HepG2 (cell line): ENCODE measurements around the gene HOXA7. TPM values are rescaled to one million over a fixed set of nuclear protein-coding genes. Genes with fewer than 3 reads are reported as not detected.

Experiments used
- ATAC-seq: fragments of 200-7000 bp; cut with Tn5 transposase; 3 replicates; pipeline ENCODE4 v1.9.1; 2020; ENCODE audit warnings: mild to moderate bottlenecking, moderate library complexity
- BruUV-seq: library from RNA; stranded (reverse); fragments of 400-500 nt; replicated peaks from 2 replicates; lab custom pipeline; 2021; lab: Mats Ljungman, UMichigan
- CTCF ChIA-PET: fragments of 300-600 bp; formaldehyde crosslinking; extraction: SDS; loops from one replicate; lab custom pipeline; 2021; ENCODE audit warnings: low total read pairs, inconsistent platforms, low intra/inter-chr PET ratio; lab: Yijun Ruan, JAX
- POLR2A ChIA-PET: fragments of 350-600 bp; sonication (Branson Sonifier 250); formaldehyde crosslinking; loops from one replicate; lab custom pipeline; 2020; ENCODE audit warnings: antibody characterized with exemption, inconsistent platforms; lab: Yijun Ruan, JAX
- DNase-seq: peaks from one replicate; pipeline ENCODE4 v3.0.0-alpha.2; 2015; ENCODE audit warnings: low spot score
- FAIRE-seq: peaks from 3 replicates; lab custom pipeline; 2011; peaks lifted over from hg19 to GRCh38; lab: Jason Lieb, UNC
- H2AFZ ChIP-seq: one replicate; pipeline ENCODE4 v1.6.1; 2011; ENCODE audit warnings: low read length, inconsistent platforms
- H3K27ac ChIP-seq: fragments of 300-600 bp; 3 replicates; pipeline ENCODE4 v1.8.0; 2011; ENCODE audit warnings: mixed run types, mild to moderate bottlenecking, mixed read lengths, low read length, inconsistent platforms; ENCODE audit not compliant: insufficient read depth; ENCODE audit errors: extremely low read length
- H3K27me3 ChIP-seq, 2 experiments: fragments of 200-600 bp in 1 of 2; 2 replicates in 1 of 2; 3 replicates in 1 of 2; pipeline versions ENCODE4 v1.6.0 to v1.8.0; 2011; ENCODE audit warnings: low read length in 2 of 2, mild to moderate bottlenecking in 2 of 2, moderate library complexity in 2 of 2, inconsistent platforms in 1 of 2; ENCODE audit not compliant: insufficient read depth in 2 of 2, control insufficient read depth in 1 of 2
- H3K36me3 ChIP-seq, 2 experiments: fragments of 200-600 bp in 1 of 2; replicated peaks in 1 of 2; 2 replicates in 1 of 2; 3 replicates in 1 of 2; pipeline versions ENCODE4 v1.5.1 to v1.8.0; 2011; ENCODE audit warnings: low read length in 2 of 2, inconsistent platforms in 1 of 2; ENCODE audit not compliant: insufficient read depth in 2 of 2, control insufficient read depth in 1 of 2
- H3K4me1 ChIP-seq: 2 replicates; pipeline ENCODE4 v1.5.1; 2012; ENCODE audit warnings: low read length, inconsistent platforms; ENCODE audit not compliant: insufficient read depth
- H3K4me2 ChIP-seq: 2 replicates; pipeline ENCODE4 v1.6.0; 2011; ENCODE audit warnings: low read depth, low read length, inconsistent platforms
- H3K4me3 ChIP-seq, 3 experiments: fragments of 200-600 bp in 1 of 3; sonication (generic), shearing (Covaris generic) in 1 of 3; replicated peaks in 1 of 3; 2 replicates each; pipeline ENCODE4 v1.5.1; 2011 to 2016; ENCODE audit warnings: low read length in 3 of 3, inconsistent platforms in 2 of 3, low read depth in 2 of 3, mild to moderate bottlenecking in 2 of 3, control low read depth in 1 of 3, mixed read lengths in 1 of 3; ENCODE audit not compliant: insufficient read depth in 1 of 3
- H3K79me2 ChIP-seq: one replicate; pipeline ENCODE4 v1.6.1; 2011; ENCODE audit warnings: low read length, inconsistent platforms; ENCODE audit not compliant: insufficient read depth
- H3K9ac ChIP-seq: 2 replicates; pipeline ENCODE4 v1.6.0; 2011; ENCODE audit warnings: mild to moderate bottlenecking, low read depth, low read length, inconsistent platforms; ENCODE audit not compliant: insufficient read depth
- H3K9me3 ChIP-seq: 2 replicates; pipeline ENCODE4 v1.5.1; 2012; ENCODE audit warnings: mild to moderate bottlenecking, low read length
- H4K20me1 ChIP-seq: 2 replicates; pipeline ENCODE4 v1.6.0; 2011; ENCODE audit warnings: inconsistent platforms, mild to moderate bottlenecking, low read length, moderate library complexity; ENCODE audit not compliant: insufficient read depth
- AGO2 ChIP-seq: fragments of 200-400 bp; formaldehyde crosslinking; optimal IDR thresholded peaks from 2 replicates; pipeline ENCODE3; 2017; ENCODE audit warnings: mild to moderate bottlenecking, low read depth, low read length, moderate library complexity
- CBX5 ChIP-seq: sonication (generic); formaldehyde crosslinking; IDR thresholded peaks from 2 replicates; pipeline ENCODE4 v1.4.0; 2020; ENCODE audit warnings: missing genetic modification reagents, borderline replicate concordance
- FOXC1 ChIP-seq: sonication (generic); formaldehyde crosslinking; IDR thresholded peaks from 2 replicates; pipeline ENCODE4 v1.8.0; 2022; ENCODE audit warnings: mild to moderate bottlenecking, missing genetic modification reagents, borderline replicate concordance
- HCFC1 ChIP-seq: fragments of 150-350 bp; IDR thresholded peaks from 2 replicates; pipeline ENCODE4 v1.6.1; 2014; ENCODE audit warnings: low read depth, low read length
- KDM2A ChIP-seq: sonication (generic); formaldehyde crosslinking; IDR thresholded peaks from 2 replicates; pipeline ENCODE4 v1.4.0; 2020; ENCODE audit warnings: low read depth, missing genetic modification reagents, borderline replicate concordance
- MBD4 ChIP-seq: IDR thresholded peaks from 2 replicates; pipeline ENCODE4 v1.6.1; 2012; ENCODE audit warnings: low read length, inconsistent platforms, borderline replicate concordance
- NRL ChIP-seq: sonication (generic); formaldehyde crosslinking; IDR thresholded peaks from 2 replicates; pipeline ENCODE4 v1.5.0; 2020; ENCODE audit warnings: missing genetic modification reagents, mild to moderate bottlenecking, moderate library complexity, borderline replicate concordance
- SMAD1 ChIP-seq: sonication (generic); formaldehyde crosslinking; IDR thresholded peaks from 2 replicates; pipeline ENCODE4 v1.4.0; 2020; ENCODE audit warnings: missing genetic modification reagents, low read depth, mild to moderate bottlenecking, borderline replicate concordance
- ZBTB38 ChIP-seq: sonication (generic); formaldehyde crosslinking; IDR thresholded peaks from 2 replicates; pipeline ENCODE4 v1.5.1; 2020; ENCODE audit warnings: mild to moderate bottlenecking, missing genetic modification reagents
- WGBS: methylation state at CpG from one replicate; pipeline ENCODE4 v1.1.6; 2017; ENCODE audit warnings: low lambda C conversion rate; 5-methylcytosine and 5-hydroxymethylcytosine counted together
- in situ Hi-C: cut with HindIII; loops from 2 replicates; pipeline ENCODE4 v1.10.0; 2017; ENCODE audit warnings: low pct_unique_long_range_greater_than_20kb; ENCODE audit not compliant: extremely low pct_ligation_motif_present
- intact Hi-C: fragments of 100-400 bp; cut with micrococcal nuclease; formaldehyde crosslinking; loops from one replicate; pipeline ENCODE4 v1.10.0; 2022; ENCODE audit not compliant: unreplicated experiment
- polyA plus RNA-seq, 8 experiments: library from polyadenylated mRNA; depleted of rRNA in 3 of 8; stranded (reverse) in 7 of 8; unstranded in 1 of 8; fragments of >200 nt; fragmentation: Illumina TruSeq in 4 of 8; extraction: Trizol in 4 of 8; gene quantifications; 2 replicates each; pipeline versions ENCODE4 v1.2.1 to v1.2.3, GENCODE V29; 2011 to 2016; ENCODE audit warnings: low read depth in 4 of 8, missing spikeins in 1 of 8, mixed read lengths in 1 of 8; ENCODE audit not compliant: insufficient read depth in 1 of 8
- total RNA-seq, 5 experiments: library from RNA; depleted of rRNA; stranded (reverse); fragments of >200 nt; fragmentation: Illumina TruSeq; extraction: Trizol; gene quantifications; 2 replicates each; pipeline ENCODE4 v1.2.3, GENCODE V29; 2016; ENCODE audit warnings: low read depth in 1 of 5
- TF ChIP-seq, protein P1 (sequence below): IDR thresholded peaks from 2 replicates; pipeline ENCODE4 v1.6.1; 2012; ENCODE audit warnings: inconsistent platforms
- TF ChIP-seq, protein P2 (sequence below): sonication (generic); formaldehyde crosslinking; IDR thresholded peaks from 2 replicates; pipeline ENCODE4 v1.4.0; 2020; ENCODE audit warnings: missing genetic modification reagents
- TF ChIP-seq, protein P3 (sequence below): IDR thresholded peaks from 2 replicates; pipeline ENCODE4 v1.6.1; 2016; ENCODE audit warnings: missing compliant biosample characterization, missing genetic modification reagents, borderline replicate concordance
- TF ChIP-seq, protein P4 (sequence below): IDR thresholded peaks from 2 replicates; pipeline ENCODE4 v1.6.1; 2018; ENCODE audit warnings: missing genetic modification reagents
- TF ChIP-seq, protein P5 (sequence below): sonication (generic); formaldehyde crosslinking; IDR thresholded peaks from 2 replicates; pipeline ENCODE4 v1.5.1; 2020; ENCODE audit warnings: mild to moderate bottlenecking, missing genetic modification reagents, moderate library complexity

Gene HOXA7
- total and polyA plus RNA-seq, 2 of the 13 experiments (the other 11 are each of a cell fraction or from before 2014, with no cell fraction given) = 0.05 TPM; not detected in 1

DNA sequence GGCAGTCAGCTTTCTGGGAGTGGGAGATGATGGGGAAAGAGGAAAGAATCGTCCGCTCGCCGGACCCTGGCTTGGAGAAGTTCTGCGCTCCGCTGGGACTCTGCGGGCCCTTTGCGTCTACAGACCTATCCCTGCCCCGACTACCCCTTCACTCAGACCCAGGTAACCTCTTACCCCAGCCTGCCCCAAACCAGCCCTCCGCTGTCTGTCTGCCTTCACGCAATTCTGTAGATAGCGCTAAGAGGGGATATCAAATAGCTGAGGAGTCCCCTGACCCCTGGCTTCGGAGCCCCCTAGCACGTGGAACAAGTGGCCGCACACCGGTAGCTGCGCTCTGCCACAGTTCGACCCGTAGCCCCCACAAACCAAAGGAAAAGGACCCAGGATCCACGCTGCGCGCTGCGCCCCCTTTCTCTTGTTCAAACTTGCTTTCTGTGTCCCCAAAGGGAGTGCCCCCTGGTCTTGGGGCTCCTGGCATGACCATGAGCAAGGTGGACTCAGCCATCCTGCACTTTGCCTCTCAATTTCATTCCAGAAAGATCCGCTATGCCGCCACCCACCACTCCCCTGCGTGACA, 32.9 kb downstream of the HOXA7 start:
- peaks cover 0 to 8% of the 10 kb centered on the region in 2 experiments; a peak in 1 of 5 replicates for H3K36me3 ChIP-seq
- H3K27me3 ChIP-seq = no peaks in the 10 kb centered on the region; a peak in 1 of 5 replicates
- H3K79me2 ChIP-seq = peaks cover 46% of the 10 kb centered on the region
- FAIRE-seq = no peak
- H3K4me1 ChIP-seq = peaks cover 81% of the 10 kb centered on the region
- in situ Hi-C loops = no loop called here
- H3K9me3 ChIP-seq = no peaks in the 10 kb centered on the region
- H3K4me3 ChIP-seq = peak overlapping the region; percentile 82 to 95 (median 87)
- DNase-seq = no peak
- H2AFZ ChIP-seq = no peak overlapping the region
- H3K27ac ChIP-seq = peak overlapping the region; percentile 96
- peak overlapping the region; percentile 88 for H3K9ac ChIP-seq
- BruUV-seq = no TSS peak
- ChIA-PET CTCF (no interaction called here), POLR2A (interaction anchor here (1.9 to 5.8 kb wide), 6 partner anchors 9 to 434 kb away, joined by 6 to 118 read pairs (median 12); partner anchors contain the start of genes HOXA4 and SKAP2)
- peaks cover 6% of the 10 kb centered on the region; the same call in 1 of the 2 replicates for H4K20me1 ChIP-seq
- intact Hi-C loops = no loop called here
- H3K4me2 ChIP-seq = peak overlapping the region; percentile 87
- no peak for ATAC-seq
- 76% methylated on average over 26 of the region's 26 CpGs for WGBS
- TF ChIP-seq CBX5 (no peak; the same call in 1 of the 2 replicates), MBD4 (no peak), AGO2 (peak; percentile 9), SMAD1 (0 out of 2 replicates have a peak, but pooled peaks have one; percentile 2), FOXC1 (CRISPR knock-in tag) (0 out of 2 replicates have a peak, but pooled peaks have one; percentile 8), ZBTB38 (CRISPR knock-in tag) (peak; percentile 67; the same call in 1 of the 2 replicates), HCFC1 (no peak), NRL (CRISPR knock-in tag) (no peak), KDM2A (CRISPR knock-in tag) (peak; percentile 11; the same call in 1 of the 2 replicates)
- TF ChIP-seq, protein P1, sequence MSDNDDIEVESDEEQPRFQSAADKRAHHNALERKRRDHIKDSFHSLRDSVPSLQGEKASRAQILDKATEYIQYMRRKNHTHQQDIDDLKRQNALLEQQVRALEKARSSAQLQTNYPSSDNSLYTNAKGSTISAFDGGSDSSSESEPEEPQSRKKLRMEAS = 0 out of 2 replicates have a peak, but pooled peaks have one; percentile 9
- TF ChIP-seq, protein P2, sequence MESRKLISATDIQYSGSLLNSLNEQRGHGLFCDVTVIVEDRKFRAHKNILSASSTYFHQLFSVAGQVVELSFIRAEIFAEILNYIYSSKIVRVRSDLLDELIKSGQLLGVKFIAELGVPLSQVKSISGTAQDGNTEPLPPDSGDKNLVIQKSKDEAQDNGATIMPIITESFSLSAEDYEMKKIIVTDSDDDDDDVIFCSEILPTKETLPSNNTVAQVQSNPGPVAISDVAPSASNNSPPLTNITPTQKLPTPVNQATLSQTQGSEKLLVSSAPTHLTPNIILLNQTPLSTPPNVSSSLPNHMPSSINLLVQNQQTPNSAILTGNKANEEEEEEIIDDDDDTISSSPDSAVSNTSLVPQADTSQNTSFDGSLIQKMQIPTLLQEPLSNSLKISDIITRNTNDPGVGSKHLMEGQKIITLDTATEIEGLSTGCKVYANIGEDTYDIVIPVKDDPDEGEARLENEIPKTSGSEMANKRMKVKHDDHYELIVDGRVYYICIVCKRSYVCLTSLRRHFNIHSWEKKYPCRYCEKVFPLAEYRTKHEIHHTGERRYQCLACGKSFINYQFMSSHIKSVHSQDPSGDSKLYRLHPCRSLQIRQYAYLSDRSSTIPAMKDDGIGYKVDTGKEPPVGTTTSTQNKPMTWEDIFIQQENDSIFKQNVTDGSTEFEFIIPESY (CRISPR knock-in tag) = peak; percentile 57; the same call in 1 of the 2 replicates
- TF ChIP-seq, protein P3, sequence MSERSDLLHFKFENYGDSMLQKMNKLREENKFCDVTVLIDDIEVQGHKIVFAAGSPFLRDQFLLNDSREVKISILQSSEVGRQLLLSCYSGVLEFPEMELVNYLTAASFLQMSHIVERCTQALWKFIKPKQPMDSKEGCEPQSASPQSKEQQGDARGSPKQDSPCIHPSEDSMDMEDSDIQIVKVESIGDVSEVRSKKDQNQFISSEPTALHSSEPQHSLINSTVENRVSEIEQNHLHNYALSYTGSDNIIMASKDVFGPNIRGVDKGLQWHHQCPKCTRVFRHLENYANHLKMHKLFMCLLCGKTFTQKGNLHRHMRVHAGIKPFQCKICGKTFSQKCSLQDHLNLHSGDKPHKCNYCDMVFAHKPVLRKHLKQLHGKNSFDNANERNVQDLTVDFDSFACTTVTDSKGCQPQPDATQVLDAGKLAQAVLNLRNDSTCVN = no peak
- TF ChIP-seq, protein P4, sequence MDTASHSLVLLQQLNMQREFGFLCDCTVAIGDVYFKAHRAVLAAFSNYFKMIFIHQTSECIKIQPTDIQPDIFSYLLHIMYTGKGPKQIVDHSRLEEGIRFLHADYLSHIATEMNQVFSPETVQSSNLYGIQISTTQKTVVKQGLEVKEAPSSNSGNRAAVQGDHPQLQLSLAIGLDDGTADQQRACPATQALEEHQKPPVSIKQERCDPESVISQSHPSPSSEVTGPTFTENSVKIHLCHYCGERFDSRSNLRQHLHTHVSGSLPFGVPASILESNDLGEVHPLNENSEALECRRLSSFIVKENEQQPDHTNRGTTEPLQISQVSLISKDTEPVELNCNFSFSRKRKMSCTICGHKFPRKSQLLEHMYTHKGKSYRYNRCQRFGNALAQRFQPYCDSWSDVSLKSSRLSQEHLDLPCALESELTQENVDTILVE = no peak
- TF ChIP-seq, protein P5, sequence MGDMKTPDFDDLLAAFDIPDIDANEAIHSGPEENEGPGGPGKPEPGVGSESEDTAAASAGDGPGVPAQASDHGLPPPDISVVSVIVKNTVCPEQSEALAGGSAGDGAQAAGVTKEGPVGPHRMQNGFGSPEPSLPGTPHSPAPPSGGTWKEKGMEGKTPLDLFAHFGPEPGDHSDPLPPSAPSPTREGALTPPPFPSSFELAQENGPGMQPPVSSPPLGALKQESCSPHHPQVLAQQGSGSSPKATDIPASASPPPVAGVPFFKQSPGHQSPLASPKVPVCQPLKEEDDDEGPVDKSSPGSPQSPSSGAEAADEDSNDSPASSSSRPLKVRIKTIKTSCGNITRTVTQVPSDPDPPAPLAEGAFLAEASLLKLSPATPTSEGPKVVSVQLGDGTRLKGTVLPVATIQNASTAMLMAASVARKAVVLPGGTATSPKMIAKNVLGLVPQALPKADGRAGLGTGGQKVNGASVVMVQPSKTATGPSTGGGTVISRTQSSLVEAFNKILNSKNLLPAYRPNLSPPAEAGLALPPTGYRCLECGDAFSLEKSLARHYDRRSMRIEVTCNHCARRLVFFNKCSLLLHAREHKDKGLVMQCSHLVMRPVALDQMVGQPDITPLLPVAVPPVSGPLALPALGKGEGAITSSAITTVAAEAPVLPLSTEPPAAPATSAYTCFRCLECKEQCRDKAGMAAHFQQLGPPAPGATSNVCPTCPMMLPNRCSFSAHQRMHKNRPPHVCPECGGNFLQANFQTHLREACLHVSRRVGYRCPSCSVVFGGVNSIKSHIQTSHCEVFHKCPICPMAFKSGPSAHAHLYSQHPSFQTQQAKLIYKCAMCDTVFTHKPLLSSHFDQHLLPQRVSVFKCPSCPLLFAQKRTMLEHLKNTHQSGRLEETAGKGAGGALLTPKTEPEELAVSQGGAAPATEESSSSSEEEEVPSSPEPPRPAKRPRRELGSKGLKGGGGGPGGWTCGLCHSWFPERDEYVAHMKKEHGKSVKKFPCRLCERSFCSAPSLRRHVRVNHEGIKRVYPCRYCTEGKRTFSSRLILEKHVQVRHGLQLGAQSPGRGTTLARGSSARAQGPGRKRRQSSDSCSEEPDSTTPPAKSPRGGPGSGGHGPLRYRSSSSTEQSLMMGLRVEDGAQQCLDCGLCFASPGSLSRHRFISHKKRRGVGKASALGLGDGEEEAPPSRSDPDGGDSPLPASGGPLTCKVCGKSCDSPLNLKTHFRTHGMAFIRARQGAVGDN (CRISPR knock-in tag) = peak; percentile 26; the same call in 1 of the 2 replicates
